Right lobe of liver (tissue), 6 donors: ENCODE measurements around the gene GRB10. TPM values are rescaled to one million over a fixed set of nuclear protein-coding genes. Genes with fewer than 3 reads are reported as not detected.

Source experiments
- ATAC-seq, 4 donors: fragments of 200-7000 bp; cut with Tn5 transposase; one replicate each; pipeline ENCODE4 v1.9.1; 2020; ENCODE audit warnings: mild to moderate bottlenecking in 4 of 4, moderate library complexity in 4 of 4
- DNase-seq, 3 donors: peaks; one replicate each; pipeline ENCODE4 v3.0.0-alpha.2; 2020
- H3K27ac ChIP-seq, 3 donors: fragments of 200-600 bp; one replicate each; pipeline ENCODE4 v1.8.0; 2022
- H3K27me3 ChIP-seq, 2 donors: fragments of 200-600 bp; one replicate each; pipeline ENCODE4 v1.8.0; 2022
- H3K36me3 ChIP-seq, 4 donors: fragments of 200-600 bp; sonication (generic) in 1 of 4; one replicate each; pipeline versions ENCODE4 v1.5.1 to v1.8.0; 2017 to 2022; ENCODE audit warnings: control low read depth in 1 of 4
- H3K4me1 ChIP-seq, 4 donors: fragments of 200-600 bp; sonication (generic) in 1 of 4; one replicate each; pipeline versions ENCODE4 v1.5.1 to v1.8.0; 2017 to 2022; ENCODE audit warnings: control low read depth in 1 of 4
- H3K4me3 ChIP-seq, 3 donors: fragments of 200-600 bp; one replicate each; pipeline ENCODE4 v1.8.0; 2022
- H3K9me3 ChIP-seq, 4 donors: fragments of 200-600 bp; sonication (generic) in 1 of 4; one replicate each; pipeline versions ENCODE4 v1.5.1 to v1.8.0; 2017 to 2022; ENCODE audit warnings: control low read depth in 1 of 4
- POLR2A ChIP-seq: fragments of 450-650 bp; IDR thresholded peaks from one replicate; pipeline ENCODE4 v1.6.1; 2017; ENCODE audit warnings: antibody characterized with exemption, mild to moderate bottlenecking
- WGBS: methylation state at CpG from one replicate; pipeline ENCODE4 v1.1.6; 2018; ENCODE audit warnings: low coverage, low lambda C conversion rate; ENCODE audit not compliant: insufficient coverage; ENCODE audit errors: missing lambda C conversion rate; 5-methylcytosine and 5-hydroxymethylcytosine counted together
- intact Hi-C, 2 donors: fragments of 100-400 bp; cut with DNase I; formaldehyde crosslinking; loops; one replicate each; pipeline versions ENCODE4 v1.11.2 to v1.14.1; 2022
- total RNA-seq, 6 experiments: library from RNA; depleted of rRNA in 2 of 6; stranded (reverse); fragments of >200 nt in 2 of 6; fragmentation: NEBNext Ultra II Directional in 3 of 6; extraction: Animal tissue kit (Norgen Biotek cat#: 25700) in 3 of 6; gene quantifications; one replicate each; pipeline versions ENCODE4 v1.1.0 to v1.2.4, GENCODE V29; 2016 to 2023
- TF ChIP-seq, protein P1 (sequence below), 4 donors: fragments of 200-600 bp in 3 of 4; fragments of 450-650 bp in 1 of 4; IDR thresholded peaks; one replicate each; pipeline versions ENCODE4 v1.5.1 to v1.8.0; 2016 to 2022; ENCODE audit warnings: antibody characterized with exemption in 4 of 4, mild to moderate bottlenecking in 2 of 4
- donor health status: DM: no; HTN: yes; CAD: no.
- donor health status: DM: no; HTN: no; CAD: no.
- donor health status: DM: no; HTN: no; CAD: no.
- donor health status: DM: no; HTN: yes; CAD: no.
- donor health status: DM: no; HTN: yes; CAD: no.

GRB10 gene
- total RNA-seq, 6 experiments from 2014 or later: 24.9 to 55.5 (median 40.0) TPM

DNA sequence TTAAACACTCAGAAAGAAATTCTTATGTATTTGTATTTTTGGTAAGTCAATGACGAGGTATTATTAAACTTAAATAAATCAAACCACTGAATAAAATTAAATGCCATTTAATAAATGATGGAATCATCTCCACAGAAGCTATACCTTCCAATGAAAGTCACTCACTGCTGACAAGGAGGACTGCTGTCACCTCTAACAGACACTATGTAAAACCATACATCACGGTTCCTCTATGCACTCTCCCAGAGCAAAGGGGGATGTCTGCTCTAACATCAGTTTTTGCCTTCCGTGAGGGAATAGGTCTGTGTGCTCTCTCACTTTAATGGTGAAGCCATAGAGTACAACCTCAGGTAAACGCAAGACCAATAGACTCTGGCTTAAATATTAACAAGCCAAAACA, 117.8 kb downstream of the GRB10 start:
- Histone ChIP-seq H3K9me3 (no peaks in the 10 kb centered on the region), H3K4me1 (peaks cover 0 to 54% (median 26%) of the 10 kb centered on the region in 4 donors), H3K27me3 (no peaks in the 10 kb centered on the region), H3K4me3 (no peak overlapping the region), H3K36me3 (peaks cover 0 to 17% (median 2%) of the 10 kb centered on the region in 4 donors), H3K27ac (peak overlapping the region in 2 of 3 donors; percentile 46 to 69)
- 22% methylated on average over 4 of the region's 4 CpGs for WGBS
- no peak for TF ChIP-seq POLR2A
- TF ChIP-seq, protein P1, sequence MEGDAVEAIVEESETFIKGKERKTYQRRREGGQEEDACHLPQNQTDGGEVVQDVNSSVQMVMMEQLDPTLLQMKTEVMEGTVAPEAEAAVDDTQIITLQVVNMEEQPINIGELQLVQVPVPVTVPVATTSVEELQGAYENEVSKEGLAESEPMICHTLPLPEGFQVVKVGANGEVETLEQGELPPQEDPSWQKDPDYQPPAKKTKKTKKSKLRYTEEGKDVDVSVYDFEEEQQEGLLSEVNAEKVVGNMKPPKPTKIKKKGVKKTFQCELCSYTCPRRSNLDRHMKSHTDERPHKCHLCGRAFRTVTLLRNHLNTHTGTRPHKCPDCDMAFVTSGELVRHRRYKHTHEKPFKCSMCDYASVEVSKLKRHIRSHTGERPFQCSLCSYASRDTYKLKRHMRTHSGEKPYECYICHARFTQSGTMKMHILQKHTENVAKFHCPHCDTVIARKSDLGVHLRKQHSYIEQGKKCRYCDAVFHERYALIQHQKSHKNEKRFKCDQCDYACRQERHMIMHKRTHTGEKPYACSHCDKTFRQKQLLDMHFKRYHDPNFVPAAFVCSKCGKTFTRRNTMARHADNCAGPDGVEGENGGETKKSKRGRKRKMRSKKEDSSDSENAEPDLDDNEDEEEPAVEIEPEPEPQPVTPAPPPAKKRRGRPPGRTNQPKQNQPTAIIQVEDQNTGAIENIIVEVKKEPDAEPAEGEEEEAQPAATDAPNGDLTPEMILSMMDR (IDR thresholded peaks at IDR 0.05): no peak
- peak; percentile 34 to 42 (median 37) for ATAC-seq
- intact Hi-C loops: no loop called here
- no peak for DNase-seq

DNA sequence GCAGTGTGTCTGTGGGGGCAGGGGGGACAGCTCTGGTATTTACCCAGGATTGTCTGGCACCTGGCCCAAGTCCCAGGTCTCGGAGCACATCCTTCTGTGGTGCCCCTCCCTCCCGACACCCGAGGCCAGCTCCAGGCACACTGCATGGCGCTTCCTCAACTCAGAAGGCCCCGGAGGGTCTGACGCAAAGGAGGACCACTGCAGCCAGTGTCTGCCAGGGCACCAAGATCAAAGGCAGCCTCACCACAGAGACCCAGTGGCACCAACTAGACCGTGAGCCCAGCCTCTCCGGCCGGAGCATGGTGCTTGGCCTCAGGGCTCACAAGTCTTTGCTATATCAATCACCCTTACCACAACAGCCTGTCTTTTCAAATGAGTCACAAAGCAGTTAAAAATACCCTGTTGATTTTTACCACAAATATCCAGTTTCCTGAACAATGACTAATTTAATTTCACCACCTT, 118.2 kb downstream of the GRB10 start:
- intact Hi-C loops: no loop called here
- H3K36me3 ChIP-seq: peaks cover 0 to 17% (median under 1%) of the 10 kb centered on the region in 4 donors
- no peak for DNase-seq
- peaks cover 0 to 58% (median 28%) of the 10 kb centered on the region in 4 donors for H3K4me1 ChIP-seq
- no peaks in the 10 kb centered on the region for H3K27me3 ChIP-seq
- H3K27ac ChIP-seq: peak overlapping the region in 1 of 3 donors; percentile 46
- TF ChIP-seq, protein P1 (IDR thresholded peaks at IDR 0.05): no peak
- TF ChIP-seq POLR2A: no peak
- no peaks in the 10 kb centered on the region for H3K9me3 ChIP-seq
- WGBS: 39% methylated on average over 3 of the region's 9 CpGs
- ATAC-seq: no peak
- H3K4me3 ChIP-seq: no peak overlapping the region

DNA sequence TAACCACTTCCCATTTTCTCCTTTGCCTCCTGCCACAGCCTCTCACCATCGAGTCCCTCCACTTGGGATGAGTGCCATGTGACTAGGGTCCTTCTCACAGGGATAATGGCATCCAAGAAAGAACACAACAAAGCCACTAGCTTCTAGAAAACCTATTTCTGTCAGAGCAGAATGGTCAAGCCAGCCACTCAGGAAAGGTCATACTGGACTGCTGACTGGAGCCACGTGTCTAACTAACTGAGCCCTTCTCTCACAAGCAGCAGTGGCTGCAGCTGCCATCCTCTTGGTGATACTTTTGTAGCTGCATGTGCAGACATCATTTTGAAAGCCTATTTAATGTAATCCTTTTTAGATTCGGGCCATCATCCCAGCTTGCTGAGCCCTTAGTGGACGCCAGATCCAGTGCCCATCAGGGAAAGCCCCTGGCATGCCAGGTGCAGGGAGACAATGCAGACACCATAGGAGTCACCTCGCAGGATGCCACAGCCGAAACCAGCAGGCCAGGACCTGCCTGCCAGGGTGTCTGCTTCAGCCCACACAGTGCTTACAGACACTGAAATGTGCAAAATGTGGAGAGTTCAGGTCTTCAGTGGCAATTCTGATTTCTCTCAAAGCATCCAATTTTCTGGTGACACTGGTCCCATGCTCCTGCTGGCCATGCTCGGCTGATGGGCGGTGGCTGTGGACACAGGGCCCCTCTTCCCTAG, 119.1 kb downstream of the GRB10 start:
- H3K27me3 ChIP-seq: no peaks in the 10 kb centered on the region
- TF ChIP-seq POLR2A: no peak
- TF ChIP-seq, protein P1 (IDR thresholded peaks at IDR 0.05): no peak
- ATAC-seq (no peak), DNase-seq (no peak)
- intact Hi-C loops: no loop called here
- peaks cover 0 to 60% (median 26%) of the 10 kb centered on the region in 4 donors for H3K4me1 ChIP-seq
- no peak overlapping the region for H3K27ac ChIP-seq
- whole genome bisulfite sequencing: 74% methylated on average over 7 of the region's 8 CpGs
- H3K9me3 ChIP-seq: no peaks in the 10 kb centered on the region
- H3K36me3 ChIP-seq: peaks cover 0 to 17% (median 0%) of the 10 kb centered on the region in 4 donors
- H3K4me3 ChIP-seq: no peak overlapping the region

DNA sequence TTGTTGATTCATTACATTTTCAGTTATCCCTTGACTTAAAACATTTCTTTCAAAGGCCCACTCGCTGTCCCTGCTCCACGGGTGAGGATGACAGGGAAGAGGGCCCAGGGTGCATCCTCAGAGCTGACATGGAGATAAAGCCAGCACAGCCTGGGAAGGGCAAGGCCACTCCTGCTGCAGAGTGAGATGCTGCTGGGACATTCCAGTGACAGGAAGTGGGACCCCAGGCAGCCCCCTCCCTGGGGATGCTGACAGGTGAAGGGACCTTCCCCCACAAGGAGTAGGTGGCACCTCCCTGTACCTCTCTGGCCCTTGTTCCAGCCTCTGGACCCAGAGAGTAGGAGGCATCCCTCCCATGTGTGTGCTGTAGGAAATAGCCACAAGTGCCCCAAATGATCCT, 119.7 kb downstream of the GRB10 start:
- no peak for ATAC-seq
- intact Hi-C loops: no loop called here
- Histone ChIP-seq H3K4me3 (no peak overlapping the region), H3K36me3 (peaks cover 0 to 17% (median 0%) of the 10 kb centered on the region in 4 donors), H3K27ac (no peak overlapping the region), H3K9me3 (no peaks in the 10 kb centered on the region), H3K4me1 (peaks cover 0 to 60% (median 25%) of the 10 kb centered on the region in 4 donors), H3K27me3 (no peaks in the 10 kb centered on the region)
- 90% methylated on average over 2 of the region's 2 CpGs for WGBS
- no peak for DNase-seq
- TF ChIP-seq, protein P1 (IDR thresholded peaks at IDR 0.05): no peak
- no peak for TF ChIP-seq POLR2A
